Hematopoietic multipotent progenitor cell treated with erythropoietin and hydrocortisone succinate and interleukin-3 and kit ligand, for 15 days (in vitro differentiated cells): Measurements from ENCODE around the gene SARDH.
"Not testable (repeated sequence)": the region's sequence is repeated elsewhere in the genome, so short reads cannot be mapped to it uniquely, and the experiment has no call there.

Source experiments
- DNase-seq: peaks from one replicate; pipeline ENCODE4 v3.0.0-alpha.2; 2015; ENCODE audit warnings: low spot score

Gene SARDH

GRCh38 chr9:133775951-133776905 is 38.1 kb upstream of the SARDH start:
- DNase-seq, result no peak

GRCh38 chr9:133775291-133775690 is 37.1 kb upstream of the SARDH start:
- DNase-seq, result no peak

GRCh38 chr9:133774799-133775198 is 36.6 kb upstream of the SARDH start:
- no peak for DNase-seq

- no peak for DNase-seq
Measured at GRCh38 chr9:133773889-133774655, 35.9 kb upstream of the SARDH start.

GRCh38 chr9:133772581-133772980 is 34.4 kb upstream of the SARDH start:
- DNase-seq, result no peak

- no peak for DNase-seq
Measured at GRCh38 chr9:133771486-133772482, 33.6 kb upstream of the SARDH start.

- DNase-seq, result no peak
Measured at GRCh38 chr9:133770076-133770777, 32.1 kb upstream of the SARDH start.

GRCh38 chr9:133769511-133770075 is 31.4 kb upstream of the SARDH start:
- no peak for DNase-seq

GRCh38 chr9:133768859-133769510 is 30.8 kb upstream of the SARDH start:
- DNase-seq, result no peak

GRCh38 chr9:133768371-133768858 is 30.3 kb upstream of the SARDH start:
- no peak for DNase-seq

GRCh38 chr9:133767625-133768024 is 29.5 kb upstream of the SARDH start:
- DNase-seq, result no peak

GRCh38 chr9:133767008-133767407 is 28.9 kb upstream of the SARDH start:
- no peak for DNase-seq

- not testable (repeated sequence) for DNase-seq
Measured at GRCh38 chr9:133766234-133766633, 28.1 kb upstream of the SARDH start.

- no peak for DNase-seq
Measured at GRCh38 chr9:133763272-133764183, 25.4 kb upstream of the SARDH start.

- no peak for DNase-seq
Measured at GRCh38 chr9:133762488-133763271, 24.5 kb upstream of the SARDH start.

GRCh38 chr9:133761641-133762248 is 23.6 kb upstream of the SARDH start:
- no peak for DNase-seq

GRCh38 chr9:133760713-133761290 is 22.6 kb upstream of the SARDH start:
- no peak for DNase-seq
